ENCODE measurements around the gene PTGDR2.

Gene PTGDR2

DNA sequence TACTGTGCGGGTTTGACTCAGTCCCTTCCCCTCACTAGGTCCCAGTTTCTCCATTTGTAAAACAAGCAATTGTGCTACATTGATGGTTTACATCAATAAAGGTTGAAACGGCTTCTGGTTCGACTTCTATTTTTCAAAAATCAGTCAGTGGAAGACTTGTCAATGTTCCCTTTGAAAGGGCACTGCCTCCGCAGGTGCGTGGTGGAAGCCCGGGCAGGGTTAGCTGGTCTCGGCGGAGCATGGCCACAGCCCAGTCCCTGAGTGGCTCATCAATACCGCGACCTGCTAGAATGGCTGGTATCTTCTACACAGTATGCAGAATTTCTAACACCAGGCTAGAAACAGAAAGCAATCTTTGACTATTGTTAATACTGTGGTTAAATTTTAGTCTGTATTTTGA lies 54.6 kb downstream of the PTGDR2 start:
- H3K4me3 ChIP-seq (ENCODE audit: low read depth, low read length) = no peak overlapping the region

More for the DNA sequence above, 54.6 kb downstream of the PTGDR2 start:
- no peak for DNase-seq (ENCODE audit: low read depth)
- TF ChIP-seq, protein P1, sequence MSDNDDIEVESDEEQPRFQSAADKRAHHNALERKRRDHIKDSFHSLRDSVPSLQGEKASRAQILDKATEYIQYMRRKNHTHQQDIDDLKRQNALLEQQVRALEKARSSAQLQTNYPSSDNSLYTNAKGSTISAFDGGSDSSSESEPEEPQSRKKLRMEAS (IDR thresholded peaks at IDR 0.05; ENCODE audit: low read depth, low read length) = no peak

Data from NB4 (cell line).